K562 (cell line): ENCODE data around the gene MED31. TPM values are rescaled to one million over a fixed set of nuclear protein-coding genes. Genes with fewer than 3 reads are reported as not detected.

Experiments
- ATAC-seq: fragments of 200-7000 bp; cut with Tn5 transposase; 3 replicates; pipeline ENCODE4 v1.9.1; 2020; ENCODE audit warnings: moderate library complexity
- BruUV-seq: library from RNA; stranded (reverse); fragments of 400-500 nt; replicated peaks from 2 replicates; lab custom pipeline; 2021; lab: Mats Ljungman, UMichigan
- CTCF ChIA-PET: fragments of 300-600 bp; formaldehyde crosslinking; extraction: SDS; loops from one replicate; lab custom pipeline; 2021; ENCODE audit warnings: low intra/inter-chr PET ratio; lab: Yijun Ruan, JAX
- POLR2A ChIA-PET: fragments of 300-600, 350-650 bp; sonication (Branson Sonifier 250); formaldehyde crosslinking; extraction: SDS; loops from one replicate; lab custom pipeline; 2021; ENCODE audit warnings: antibody characterized with exemption, inconsistent platforms; lab: Yijun Ruan, JAX
- DNase-seq, 4 experiments: peaks; one replicate each; pipeline versions ENCODE4 v3.0.0 to v3.0.0-alpha.2; 2011 to 2018; ENCODE audit warnings: low spot score in 3 of 4, mixed read lengths in 3 of 4; ENCODE audit errors: extremely low read depth in 1 of 4
- FAIRE-seq: peaks from 2 replicates; lab custom pipeline; 2011; peaks lifted over from hg19 to GRCh38; lab: Jason Lieb, UNC
- H2AFZ ChIP-seq: 2 replicates; pipeline ENCODE4 v1.6.0; 2011; ENCODE audit warnings: low read depth, low read length, control low read depth, inconsistent platforms
- H3K27ac ChIP-seq: fragments of 200-600 bp; 3 replicates; pipeline ENCODE4 v1.8.0; 2011; ENCODE audit warnings: low read depth, mild to moderate bottlenecking, control low read depth, inconsistent platforms, low read length, moderate library complexity, mixed read lengths; ENCODE audit errors: extremely low read depth
- H3K27me3 ChIP-seq, 2 experiments: fragments of 300-600 bp in 1 of 2; 2 replicates in 1 of 2; 3 replicates in 1 of 2; pipeline versions ENCODE4 v1.6.0 to v1.8.0; 2011; ENCODE audit warnings: inconsistent platforms in 2 of 2, low read length in 2 of 2, mild to moderate bottlenecking in 1 of 2, mixed read lengths in 1 of 2, moderate library complexity in 1 of 2; ENCODE audit not compliant: control insufficient read depth in 2 of 2, insufficient read depth in 2 of 2
- H3K36me3 ChIP-seq: fragments of 300-600 bp; 3 replicates; pipeline ENCODE4 v1.8.0; 2011; ENCODE audit warnings: mild to moderate bottlenecking, low read length, inconsistent platforms; ENCODE audit not compliant: control insufficient read depth, insufficient read depth
- H3K4me1 ChIP-seq, 2 experiments: fragments of 200-600 bp in 1 of 2; replicated peaks in 1 of 2; 2 replicates in 1 of 2; 3 replicates in 1 of 2; pipeline versions ENCODE4 v1.5.1 to v1.8.0; 2011; ENCODE audit warnings: inconsistent platforms in 2 of 2, low read length in 2 of 2, mild to moderate bottlenecking in 1 of 2, mixed read lengths in 1 of 2, moderate library complexity in 1 of 2; ENCODE audit not compliant: control insufficient read depth in 2 of 2, insufficient read depth in 2 of 2
- H3K4me2 ChIP-seq: 2 replicates; pipeline ENCODE4 v1.6.1; 2011; ENCODE audit warnings: low read length, control low read depth, inconsistent platforms, mixed read lengths; ENCODE audit not compliant: insufficient read depth
- H3K4me3 ChIP-seq: fragments of 200-600 bp; sonication (generic), shearing (Covaris generic); 2 replicates; pipeline ENCODE4 v1.5.1; 2016; ENCODE audit warnings: control low read depth, inconsistent platforms
- H3K79me2 ChIP-seq: fragments of 200-600 bp; 3 replicates; pipeline ENCODE4 v1.8.0; 2011; ENCODE audit warnings: low read length, inconsistent platforms; ENCODE audit not compliant: control insufficient read depth, insufficient read depth
- H3K9ac ChIP-seq, 2 experiments: 2 replicates each; pipeline versions ENCODE4 v1.6.0 to v1.6.1; 2011; ENCODE audit warnings: low read depth in 2 of 2, low read length in 2 of 2, control low read depth in 1 of 2, inconsistent platforms in 1 of 2, mild to moderate bottlenecking in 1 of 2, mixed read lengths in 1 of 2; ENCODE audit not compliant: insufficient read depth in 1 of 2
- H3K9me1 ChIP-seq: one replicate; pipeline ENCODE4 v1.6.0; 2011; ENCODE audit warnings: inconsistent platforms, mild to moderate bottlenecking, low read length, moderate library complexity; ENCODE audit not compliant: control insufficient read depth, insufficient read depth
- H3K9me3 ChIP-seq: replicated peaks from 2 replicates; pipeline ENCODE4 v1.5.1; 2011; ENCODE audit warnings: low read depth, low read length, inconsistent platforms; ENCODE audit not compliant: control insufficient read depth, insufficient read depth
- H4K20me1 ChIP-seq: replicated peaks from 2 replicates; pipeline ENCODE4 v1.6.1; 2011; ENCODE audit warnings: low read length, inconsistent platforms, mixed read lengths; ENCODE audit not compliant: control insufficient read depth, insufficient read depth
- FOXK2 ChIP-seq, 2 experiments: fragments of 450-650 bp; IDR thresholded peaks in 1 of 2; conservative IDR thresholded peaks in 1 of 2; 2 replicates each; pipeline ENCODE4 v1.6.1; 2016; ENCODE audit warnings: low read depth in 2 of 2, mild to moderate bottlenecking in 1 of 2
- MCM2 ChIP-seq: fragments of 450-650 bp; IDR thresholded peaks from 2 replicates; pipeline ENCODE4 v1.6.1; 2017; ENCODE audit warnings: low read depth, mild to moderate bottlenecking
- NCOA4 ChIP-seq: fragments of 450-650 bp; IDR thresholded peaks from 2 replicates; pipeline ENCODE4 v1.6.1; 2018; ENCODE audit warnings: mild to moderate bottlenecking; ENCODE audit not compliant: partially characterized antibody
- RAD21 ChIP-seq, 2 experiments: fragments of 250-450 bp in 1 of 2; fragments of 450-650 bp in 1 of 2; sonication (Bioruptor Pico) in 1 of 2; formaldehyde crosslinking in 1 of 2; IDR thresholded peaks in 1 of 2; conservative IDR thresholded peaks in 1 of 2; 2 replicates each; pipeline versions ENCODE4 v1.4.0 to v1.8.0; 2020 to 2022; ENCODE audit warnings: mild to moderate bottlenecking in 2 of 2, moderate library complexity in 1 of 2
- RBBP5 ChIP-seq: fragments of 200-600 bp; sonication (generic); IDR thresholded peaks from 2 replicates; pipeline ENCODE4 v1.6.1; 2012; ENCODE audit warnings: borderline replicate concordance, mild to moderate bottlenecking, low read length, control low read depth, inconsistent platforms; ENCODE audit not compliant: insufficient read depth, poor library complexity, severe bottlenecking
- ZBTB17 ChIP-seq: fragments of 450-650 bp; formaldehyde crosslinking; IDR thresholded peaks from 2 replicates; pipeline ENCODE4 v1.4.0; 2020; ENCODE audit warnings: mild to moderate bottlenecking
- ZNF444 ChIP-seq: fragments of 250-450 bp; sonication (Bioruptor Pico); IDR thresholded peaks from 2 replicates; pipeline ENCODE4 v1.4.0; 2020; ENCODE audit warnings: mild to moderate bottlenecking, moderate library complexity
- ZNF551 ChIP-seq: fragments of 250-450 bp; sonication (Bioruptor Pico); IDR thresholded peaks from 2 replicates; pipeline ENCODE4 v1.5.0; 2021; ENCODE audit warnings: mild to moderate bottlenecking, moderate library complexity
- ZSCAN29 ChIP-seq: fragments of 450-650 bp; IDR thresholded peaks from 2 replicates; pipeline ENCODE4 v1.6.1; 2017
- in situ Hi-C: fragments of 300-500 bp; cut with MboI; formaldehyde crosslinking; loops from 4 replicates; pipeline ENCODE4 v1.15.0; 2018; ENCODE audit warnings: inconsistent platforms, mixed read lengths
- intact Hi-C: fragments of 100-400 bp; cut with micrococcal nuclease; formaldehyde crosslinking; loops from 2 replicates; pipeline ENCODE4 v1.14.2; 2022
- polyA plus RNA-seq, 8 experiments: library from polyadenylated mRNA; depleted of rRNA in 4 of 8; stranded (reverse) in 5 of 8; unstranded in 3 of 8; fragments of >200 nt; fragmentation: Nextera tagmentation in 2 of 8; fragmentation: Illumina TruSeq in 1 of 8; extraction: Ambion mirVana in 2 of 8; extraction: Trizol in 1 of 8; gene quantifications; 2 replicates each; pipeline versions ENCODE4 v1.2.1 to v1.2.3, GENCODE V29; 2011 to 2014; ENCODE audit warnings: inconsistent platforms in 1 of 8, missing spikeins in 1 of 8
- total RNA-seq, 7 experiments: library from RNA; depleted of rRNA in 6 of 7; stranded (reverse); fragments of >200 nt in 6 of 7; fragmentation: Illumina TruSeq in 2 of 7; extraction: Trizol in 2 of 7; gene quantifications; 2 replicates each; pipeline versions ENCODE4 v1.2.1 to v1.2.3, GENCODE V29; 2011 to 2021; ENCODE audit warnings: low replicate concordance in 1 of 7
- TF ChIP-seq, protein P1 (sequence below), 3 experiments: IDR thresholded peaks in 2 of 3; conservative IDR thresholded peaks in 1 of 3; 2 replicates each; pipeline ENCODE4 v1.5.1; 2011 to 2012; ENCODE audit warnings: low read length in 3 of 3, mild to moderate bottlenecking in 3 of 3, control low read depth in 2 of 3, improper control_type of control experiment in 1 of 3, inconsistent platforms in 1 of 3, low read depth in 1 of 3, mixed read lengths in 1 of 3, moderate library complexity in 1 of 3; ENCODE audit not compliant: insufficient read depth in 2 of 3

Gene MED31
- total and polyA plus RNA-seq, 9 of the 15 experiments (the other 6 are each of a cell fraction or from before 2014, with no cell fraction given): 6.4 to 39.9 (median 14.6) TPM

GRCh38 chr17:6651919-6652452, 581 bp upstream of the MED31 start (continued):
- TF ChIP-seq NCOA4 (no peak), ZBTB17 (no peak), MCM2 (no peak), FOXK2 (conservative IDR thresholded peaks at IDR 0.05 in 1 of 2, IDR thresholded peaks at IDR 0.05 in 1 of 2; ENCODE audit: low read depth in 2 of 2) (no peak), ZSCAN29 (no peak), ZNF551 (no peak), ZNF444 (peak; percentile 55; the same call in 1 of the 2 replicates)

DNA sequence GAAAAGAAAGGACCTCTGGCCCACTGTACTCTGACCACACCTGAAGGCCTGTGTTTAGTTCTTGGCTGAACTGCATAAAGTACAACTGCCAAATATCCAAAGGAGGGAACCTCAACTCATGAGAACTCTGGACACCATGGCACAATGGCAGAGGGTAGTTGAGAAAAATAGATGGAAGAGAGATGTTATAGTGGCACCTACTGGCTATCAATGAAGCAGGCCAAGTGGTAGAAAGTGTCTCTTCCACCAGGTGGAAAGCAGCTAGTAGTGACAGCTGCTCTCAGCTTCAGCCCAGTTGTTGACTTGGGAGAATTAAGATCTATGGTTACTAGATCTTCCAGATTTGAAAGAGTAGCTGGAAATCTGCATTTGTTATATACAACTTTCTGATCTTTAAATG, 3.2 kb downstream of the MED31 start:
- FAIRE-seq (no peak), ATAC-seq (no peak), DNase-seq (peak in 1 of 4 experiments; percentile 9)
- H3K9me3 ChIP-seq: no peaks in the 10 kb centered on the region
- no peak overlapping the region for H3K27ac ChIP-seq
- no peak overlapping the region for H3K9ac ChIP-seq
- intact Hi-C loops (loop anchor here (10.0 kb wide), 2 partner anchors 193 to 1363 kb away; partner anchors contain the start of gene RABEP1), in situ Hi-C loops (no loop called here)
- peaks cover 50% of the 10 kb centered on the region for H3K79me2 ChIP-seq
- no peak overlapping the region for H3K4me2 ChIP-seq
- H4K20me1 ChIP-seq: no peaks in the 10 kb centered on the region; the same call in 1 of the 2 replicates
- no TSS peak for BruUV-seq
- peaks cover 3% of the 10 kb centered on the region for H3K9me1 ChIP-seq
- H3K36me3 ChIP-seq: peaks cover 58% of the 10 kb centered on the region
- ChIA-PET CTCF (no interaction called here), POLR2A (interaction anchor here (0.6 to 0.7 kb wide), 4 partner anchors 12 to 1195 kb away, joined by 3 to 4 read pairs (median 3); no protein-coding TSS in a partner anchor)
- no peak overlapping the region for H3K4me3 ChIP-seq
- no peak overlapping the region for H2AFZ ChIP-seq
- TF ChIP-seq RAD21 (CRISPR knock-in tag; conservative IDR thresholded peaks at IDR 0.05 in 1 of 2, IDR thresholded peaks at IDR 0.05 in 1 of 2) (peak in 1 of 2 experiments; percentile 22; a peak in 1 of 4 replicates), RBBP5 (no peak)
- TF ChIP-seq, protein P1, sequence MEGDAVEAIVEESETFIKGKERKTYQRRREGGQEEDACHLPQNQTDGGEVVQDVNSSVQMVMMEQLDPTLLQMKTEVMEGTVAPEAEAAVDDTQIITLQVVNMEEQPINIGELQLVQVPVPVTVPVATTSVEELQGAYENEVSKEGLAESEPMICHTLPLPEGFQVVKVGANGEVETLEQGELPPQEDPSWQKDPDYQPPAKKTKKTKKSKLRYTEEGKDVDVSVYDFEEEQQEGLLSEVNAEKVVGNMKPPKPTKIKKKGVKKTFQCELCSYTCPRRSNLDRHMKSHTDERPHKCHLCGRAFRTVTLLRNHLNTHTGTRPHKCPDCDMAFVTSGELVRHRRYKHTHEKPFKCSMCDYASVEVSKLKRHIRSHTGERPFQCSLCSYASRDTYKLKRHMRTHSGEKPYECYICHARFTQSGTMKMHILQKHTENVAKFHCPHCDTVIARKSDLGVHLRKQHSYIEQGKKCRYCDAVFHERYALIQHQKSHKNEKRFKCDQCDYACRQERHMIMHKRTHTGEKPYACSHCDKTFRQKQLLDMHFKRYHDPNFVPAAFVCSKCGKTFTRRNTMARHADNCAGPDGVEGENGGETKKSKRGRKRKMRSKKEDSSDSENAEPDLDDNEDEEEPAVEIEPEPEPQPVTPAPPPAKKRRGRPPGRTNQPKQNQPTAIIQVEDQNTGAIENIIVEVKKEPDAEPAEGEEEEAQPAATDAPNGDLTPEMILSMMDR (IDR thresholded peaks at IDR 0.05 in 2 of 3, conservative IDR thresholded peaks at IDR 0.05 in 1 of 3; ENCODE audit: insufficient read depth in 2 of 3, low read depth in 1 of 3, low read length in 3 of 3): peak in 2 of 3 experiments; percentile 40 to 60; a peak in 4 of 6 replicates
- peaks cover 9 to 16% of the 10 kb centered on the region in 2 experiments; a peak in 4 of 5 replicates for H3K4me1 ChIP-seq
- H3K27me3 ChIP-seq: no peaks in the 10 kb centered on the region
